Peyer's patch (tissue), 4 donors: Measurements from ENCODE around the gene SHROOM2.

Experiments
- CTCF ChIP-seq, 6 experiments: fragments of 450-650 bp in 4 of 6; fragments of 200-600 bp in 2 of 6; sonication (generic) in 1 of 6; IDR thresholded peaks; one replicate each; pipeline ENCODE4 v1.5.1; 2017 to 2019; ENCODE audit warnings: antibody characterized with exemption in 6 of 6, mild to moderate bottlenecking in 3 of 6, moderate library complexity in 1 of 6
- POLR2A ChIP-seq, 2 donors: fragments of 450-650 bp; IDR thresholded peaks; one replicate each; pipeline ENCODE4 v1.5.1; 2017; ENCODE audit warnings: antibody characterized with exemption in 2 of 2, mild to moderate bottlenecking in 2 of 2, moderate library complexity in 2 of 2

GRCh38 chrX:9845578-9845952 is 59.3 kb downstream of the SHROOM2 start:
- TF ChIP-seq CTCF (IDR thresholded peaks at IDR 0.05) (no peak), POLR2A (IDR thresholded peaks at IDR 0.05) (no peak)
